Panc1 (cell line): ENCODE results near the gene KDM4B.

Experiments used
- POLR2AphosphoS5 ChIP-seq: IDR thresholded peaks from 2 replicates; pipeline ENCODE4 v1.6.1; 2012; ENCODE audit warnings: mild to moderate bottlenecking, low read depth, low read length, moderate library complexity
- TCF7L2 ChIP-seq: IDR thresholded peaks from 2 replicates; pipeline ENCODE4 v1.6.1; 2011; ENCODE audit warnings: mild to moderate bottlenecking, low read depth, low read length, inconsistent platforms
- TF ChIP-seq, protein P1 (sequence below), 2 experiments: IDR thresholded peaks; 2 replicates each; pipeline ENCODE4 v1.6.1; 2011 to 2012; ENCODE audit warnings: low read depth in 2 of 2, control low read depth in 1 of 2, low read length in 1 of 2, mild to moderate bottlenecking in 1 of 2, moderate library complexity in 1 of 2; ENCODE audit not compliant: insufficient read depth in 1 of 2
- TF ChIP-seq, protein P2 (sequence below): fragments of 450-650 bp; IDR thresholded peaks from 2 replicates; pipeline ENCODE4 v1.5.1; 2017; ENCODE audit warnings: mild to moderate bottlenecking

DNA sequence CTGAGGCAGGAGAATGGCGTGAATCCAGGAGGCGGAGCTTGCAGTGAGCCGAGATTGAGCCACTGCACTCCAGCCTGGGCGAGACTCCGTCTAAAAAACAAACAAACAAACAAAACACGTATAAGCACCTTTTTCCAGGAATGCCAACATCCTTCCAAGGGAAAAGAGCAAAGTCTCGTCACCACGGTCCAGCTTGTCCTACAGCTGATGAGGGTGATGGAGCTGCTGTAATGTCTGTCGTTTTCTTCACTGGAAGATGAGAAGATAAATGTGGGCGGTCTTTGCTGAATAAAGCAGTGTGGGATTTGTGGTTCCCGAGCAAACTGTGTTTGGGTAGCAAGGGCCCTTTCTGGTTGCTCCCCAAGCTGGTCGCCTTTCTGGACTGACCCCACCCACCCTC, 205.1 kb downstream of the KDM4B start:
- TF ChIP-seq, protein P1, sequence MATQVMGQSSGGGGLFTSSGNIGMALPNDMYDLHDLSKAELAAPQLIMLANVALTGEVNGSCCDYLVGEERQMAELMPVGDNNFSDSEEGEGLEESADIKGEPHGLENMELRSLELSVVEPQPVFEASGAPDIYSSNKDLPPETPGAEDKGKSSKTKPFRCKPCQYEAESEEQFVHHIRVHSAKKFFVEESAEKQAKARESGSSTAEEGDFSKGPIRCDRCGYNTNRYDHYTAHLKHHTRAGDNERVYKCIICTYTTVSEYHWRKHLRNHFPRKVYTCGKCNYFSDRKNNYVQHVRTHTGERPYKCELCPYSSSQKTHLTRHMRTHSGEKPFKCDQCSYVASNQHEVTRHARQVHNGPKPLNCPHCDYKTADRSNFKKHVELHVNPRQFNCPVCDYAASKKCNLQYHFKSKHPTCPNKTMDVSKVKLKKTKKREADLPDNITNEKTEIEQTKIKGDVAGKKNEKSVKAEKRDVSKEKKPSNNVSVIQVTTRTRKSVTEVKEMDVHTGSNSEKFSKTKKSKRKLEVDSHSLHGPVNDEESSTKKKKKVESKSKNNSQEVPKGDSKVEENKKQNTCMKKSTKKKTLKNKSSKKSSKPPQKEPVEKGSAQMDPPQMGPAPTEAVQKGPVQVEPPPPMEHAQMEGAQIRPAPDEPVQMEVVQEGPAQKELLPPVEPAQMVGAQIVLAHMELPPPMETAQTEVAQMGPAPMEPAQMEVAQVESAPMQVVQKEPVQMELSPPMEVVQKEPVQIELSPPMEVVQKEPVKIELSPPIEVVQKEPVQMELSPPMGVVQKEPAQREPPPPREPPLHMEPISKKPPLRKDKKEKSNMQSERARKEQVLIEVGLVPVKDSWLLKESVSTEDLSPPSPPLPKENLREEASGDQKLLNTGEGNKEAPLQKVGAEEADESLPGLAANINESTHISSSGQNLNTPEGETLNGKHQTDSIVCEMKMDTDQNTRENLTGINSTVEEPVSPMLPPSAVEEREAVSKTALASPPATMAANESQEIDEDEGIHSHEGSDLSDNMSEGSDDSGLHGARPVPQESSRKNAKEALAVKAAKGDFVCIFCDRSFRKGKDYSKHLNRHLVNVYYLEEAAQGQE (IDR thresholded peaks at IDR 0.05; ENCODE audit: insufficient read depth in 1 of 2, low read depth in 2 of 2, low read length in 1 of 2), result no peak
- TF ChIP-seq, protein P2, sequence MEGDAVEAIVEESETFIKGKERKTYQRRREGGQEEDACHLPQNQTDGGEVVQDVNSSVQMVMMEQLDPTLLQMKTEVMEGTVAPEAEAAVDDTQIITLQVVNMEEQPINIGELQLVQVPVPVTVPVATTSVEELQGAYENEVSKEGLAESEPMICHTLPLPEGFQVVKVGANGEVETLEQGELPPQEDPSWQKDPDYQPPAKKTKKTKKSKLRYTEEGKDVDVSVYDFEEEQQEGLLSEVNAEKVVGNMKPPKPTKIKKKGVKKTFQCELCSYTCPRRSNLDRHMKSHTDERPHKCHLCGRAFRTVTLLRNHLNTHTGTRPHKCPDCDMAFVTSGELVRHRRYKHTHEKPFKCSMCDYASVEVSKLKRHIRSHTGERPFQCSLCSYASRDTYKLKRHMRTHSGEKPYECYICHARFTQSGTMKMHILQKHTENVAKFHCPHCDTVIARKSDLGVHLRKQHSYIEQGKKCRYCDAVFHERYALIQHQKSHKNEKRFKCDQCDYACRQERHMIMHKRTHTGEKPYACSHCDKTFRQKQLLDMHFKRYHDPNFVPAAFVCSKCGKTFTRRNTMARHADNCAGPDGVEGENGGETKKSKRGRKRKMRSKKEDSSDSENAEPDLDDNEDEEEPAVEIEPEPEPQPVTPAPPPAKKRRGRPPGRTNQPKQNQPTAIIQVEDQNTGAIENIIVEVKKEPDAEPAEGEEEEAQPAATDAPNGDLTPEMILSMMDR, result no peak
- TF ChIP-seq POLR2AphosphoS5, result no peak
- TF ChIP-seq TCF7L2, result no peak
